ENCODE results near the gene BRPF3.
A peak's percentile ranks its signal among the peaks of the same experiment; 100 is the strongest.

The BRPF3 gene

GRCh38 chr6:36196113-36196879 lies at the start of gene BRPF3:
Gene BRPF3 (plus strand): TSS chr6:36196744. CDS start chr6:36200323, 3,579 bp downstream.
- peak; percentile 63 for DNase-seq
- in situ Hi-C loops (cut with HindIII; ENCODE audit: low pct_ligation_motif_present, low pct_unique_long_range_greater_than_20kb, low sequenced_read_pairs): no loop called here

GRCh38 chr6:36147294-36147693 lies 49.2 kb upstream of the BRPF3 start:
- in situ Hi-C loops (cut with HindIII; ENCODE audit: low pct_ligation_motif_present, low pct_unique_long_range_greater_than_20kb, low sequenced_read_pairs): no loop called here

GRCh38 chr6:36149476-36149875 lies 47.1 kb upstream of the BRPF3 start:
- no peak for DNase-seq
- in situ Hi-C loops (cut with HindIII; ENCODE audit: low pct_ligation_motif_present, low pct_unique_long_range_greater_than_20kb, low sequenced_read_pairs): no loop called here

More at GRCh38 chr6:36147294-36147693, 49.2 kb upstream of the BRPF3 start:
- no peak for DNase-seq

- in situ Hi-C loops (cut with HindIII; ENCODE audit: low pct_ligation_motif_present, low pct_unique_long_range_greater_than_20kb, low sequenced_read_pairs): no loop called here
- DNase-seq: no peak
Measured at GRCh38 chr6:36150283-36150682, 46.3 kb upstream of the BRPF3 start.

GRCh38 chr6:36154286-36154685 lies 42.3 kb upstream of the BRPF3 start:
- in situ Hi-C loops (cut with HindIII; ENCODE audit: low pct_ligation_motif_present, low pct_unique_long_range_greater_than_20kb, low sequenced_read_pairs): no loop called here
- no peak for DNase-seq

- DNase-seq: no peak
- in situ Hi-C loops (cut with HindIII; ENCODE audit: low pct_ligation_motif_present, low pct_unique_long_range_greater_than_20kb, low sequenced_read_pairs): no loop called here
Measured at GRCh38 chr6:36155662-36156061, 40.9 kb upstream of the BRPF3 start.

GRCh38 chr6:36160147-36160760 lies 36.3 kb upstream of the BRPF3 start:
- in situ Hi-C loops (cut with HindIII; ENCODE audit: low pct_ligation_motif_present, low pct_unique_long_range_greater_than_20kb, low sequenced_read_pairs): no loop called here
- DNase-seq: no peak

- no peak for DNase-seq
Measured at GRCh38 chr6:36169023-36170007, 27.2 kb upstream of the BRPF3 start.

GRCh38 chr6:36170704-36171103 lies 25.8 kb upstream of the BRPF3 start:
- no peak for DNase-seq
- in situ Hi-C loops (cut with HindIII; ENCODE audit: low pct_ligation_motif_present, low pct_unique_long_range_greater_than_20kb, low sequenced_read_pairs): no loop called here

More at GRCh38 chr6:36169023-36170007, 27.2 kb upstream of the BRPF3 start:
- in situ Hi-C loops (cut with HindIII; ENCODE audit: low pct_ligation_motif_present, low pct_unique_long_range_greater_than_20kb, low sequenced_read_pairs): no loop called here

- DNase-seq: no peak
- in situ Hi-C loops (cut with HindIII; ENCODE audit: low pct_ligation_motif_present, low pct_unique_long_range_greater_than_20kb, low sequenced_read_pairs): no loop called here
Measured at GRCh38 chr6:36171573-36171972, 25.0 kb upstream of the BRPF3 start.

GRCh38 chr6:36177166-36177565 lies 19.4 kb upstream of the BRPF3 start:
- DNase-seq: peak; percentile 50
- in situ Hi-C loops (cut with HindIII; ENCODE audit: low pct_ligation_motif_present, low pct_unique_long_range_greater_than_20kb, low sequenced_read_pairs): no loop called here

- in situ Hi-C loops (cut with HindIII; ENCODE audit: low pct_ligation_motif_present, low pct_unique_long_range_greater_than_20kb, low sequenced_read_pairs): no loop called here
- DNase-seq: no peak
Measured at GRCh38 chr6:36178544-36178943, 18.0 kb upstream of the BRPF3 start.

- DNase-seq: no peak
- in situ Hi-C loops (cut with HindIII; ENCODE audit: low pct_ligation_motif_present, low pct_unique_long_range_greater_than_20kb, low sequenced_read_pairs): no loop called here
Measured at GRCh38 chr6:36180126-36180525, 16.4 kb upstream of the BRPF3 start.

GRCh38 chr6:36184311-36184710 lies 12.2 kb upstream of the BRPF3 start:
- DNase-seq: no peak
- in situ Hi-C loops (cut with HindIII; ENCODE audit: low pct_ligation_motif_present, low pct_unique_long_range_greater_than_20kb, low sequenced_read_pairs): no loop called here

- no peak for DNase-seq
- in situ Hi-C loops (cut with HindIII; ENCODE audit: low pct_ligation_motif_present, low pct_unique_long_range_greater_than_20kb, low sequenced_read_pairs): no loop called here
Measured at GRCh38 chr6:36186199-36186598, 10.3 kb upstream of the BRPF3 start.

- no peak for DNase-seq
- in situ Hi-C loops (cut with HindIII; ENCODE audit: low pct_ligation_motif_present, low pct_unique_long_range_greater_than_20kb, low sequenced_read_pairs): no loop called here
Measured at GRCh38 chr6:36187446-36187845, 9.1 kb upstream of the BRPF3 start.

GRCh38 chr6:36195471-36196112 lies 952 bp upstream of the BRPF3 start:
- DNase-seq: no peak
- in situ Hi-C loops (cut with HindIII; ENCODE audit: low pct_ligation_motif_present, low pct_unique_long_range_greater_than_20kb, low sequenced_read_pairs): no loop called here

- peak; percentile 95 for DNase-seq
- in situ Hi-C loops (cut with HindIII; ENCODE audit: low pct_ligation_motif_present, low pct_unique_long_range_greater_than_20kb, low sequenced_read_pairs): no loop called here
Measured at GRCh38 chr6:36196880-36197548, 470 bp downstream of the BRPF3 start.
